Heart right ventricle (tissue), 16 donors: ENCODE data around the gene DARS2. TPM values are rescaled to one million over a fixed set of nuclear protein-coding genes. Genes with fewer than 3 reads are reported as not detected.
A peak's percentile ranks its signal among the peaks of the same experiment; 100 is the strongest.

ENCODE experiments used
- ATAC-seq, 8 donors: fragments of 200-7000 bp; cut with Tn5 transposase; one replicate each; pipeline ENCODE4 v1.9.1; 2020; ENCODE audit warnings: mild to moderate bottlenecking in 8 of 8, moderate library complexity in 8 of 8, moderate number of reproducible peaks in 1 of 8
- DNase-seq, 2 donors: peaks; one replicate each; pipeline ENCODE4 v3.0.0-alpha.2; 2020
- H3K27ac ChIP-seq, 10 donors: fragments of 200-600 bp; sonication (generic) in 2 of 10; one replicate each; pipeline versions ENCODE4 v1.5.0 to v1.8.0; 2020 to 2022; ENCODE audit warnings: mild to moderate bottlenecking in 3 of 10
- H3K27me3 ChIP-seq, 7 donors: fragments of 200-600 bp; one replicate each; pipeline ENCODE4 v1.8.0; 2021 to 2022; ENCODE audit warnings: mild to moderate bottlenecking in 2 of 7
- H3K36me3 ChIP-seq, 9 donors: fragments of 200-600 bp; sonication (generic) in 1 of 9; one replicate each; pipeline versions ENCODE4 v1.5.0 to v1.8.0; 2020 to 2022; ENCODE audit warnings: mild to moderate bottlenecking in 2 of 9
- H3K4me1 ChIP-seq, 9 donors: fragments of 200-600 bp; sonication (generic) in 1 of 9; one replicate each; pipeline versions ENCODE4 v1.5.0 to v1.8.0; 2020 to 2022; ENCODE audit warnings: mild to moderate bottlenecking in 4 of 9
- H3K4me3 ChIP-seq, 10 donors: fragments of 200-600 bp; sonication (generic) in 2 of 10; one replicate each; pipeline versions ENCODE4 v1.5.0 to v1.8.0; 2020 to 2022; ENCODE audit warnings: mild to moderate bottlenecking in 7 of 10, moderate library complexity in 2 of 10
- H3K9me3 ChIP-seq, 11 donors: fragments of 200-600 bp in 10 of 11; sonication (generic) in 2 of 11; one replicate each; pipeline versions ENCODE4 v1.5.0 to v1.8.0; 2013 to 2022; ENCODE audit warnings: mild to moderate bottlenecking in 2 of 11, control low read depth in 1 of 11, moderate library complexity in 1 of 11
- CTCF ChIP-seq, 9 donors: fragments of 200-600 bp; sonication (generic) in 2 of 9; IDR thresholded peaks; one replicate each; pipeline versions ENCODE4 v1.5.0 to v1.8.0; 2021 to 2022; ENCODE audit warnings: antibody characterized with exemption in 9 of 9, mild to moderate bottlenecking in 5 of 9, moderate library complexity in 1 of 9
- WGBS, 2 donors: extraction: QIAGEN DNeasy Blood & Tissue Kit; methylation state at CpG; one replicate each; pipeline ENCODE4 v1.1.7; 2013; ENCODE audit warnings: inconsistent platforms in 1 of 2; 5-methylcytosine and 5-hydroxymethylcytosine counted together
- intact Hi-C, 10 donors: fragments of 100-400 bp; cut with DNase I; formaldehyde crosslinking; loops; one replicate each; pipeline versions ENCODE4 v1.11.1 to v1.14.2; 2022
- polyA plus RNA-seq, 2 donors: library from polyadenylated mRNA; stranded (reverse); fragments of 200-250 nt; gene quantifications; one replicate each; pipeline ENCODE4 v1.2.3, GENCODE V29; 2013
- total RNA-seq, 10 donors: library from RNA; stranded (reverse); fragmentation: NEBNext Ultra II Directional in 3 of 10; extraction: Animal tissue kit (Norgen Biotek cat#: 25700) in 3 of 10; gene quantifications; one replicate each; pipeline versions ENCODE4 v1.2.1 to v1.2.4, GENCODE V29; 2021 to 2023
- donor health status: Arrhythmogenic right ventricular cardiomyopathy.
- donor health status: ischemic (EF 13 %, LVEDD 7.1; RV severe dilation, severe dysfunction).
- donor health status: healthy with polysubstance abuse.
- donor health status: DM: no; HTN: yes; CAD: no.
- donor health status: DM: no; HTN: no; CAD: no.
- donor health status: ischemic (EF 25% LVEDD 6.9; RV normal size, moderate dysfunction).
- donor health status: ischemic (EF 25% LVEDD 5.7; RV mildly dilated, moderate dysfunction).
- donor health status: healthy.
- donor health status: DM: yes; HTN: yes; CAD: no.
- donor health status: Ischemic cardiomyopathy.
- donor health status: ischemic (EF 35%, LVEDD 5.7; RV mildly dilated, moderate dysfunction).
- donor health status: nonischemic (EF 11% LVEDD 7.7; RV severe dilation, severe dysfunction).
- donor health status: DM: yes; HTN: yes; CAD: no.
- donor health status: PGD.
- donor health status: ischemic (EF 29% LVEDD 5.4; RV normal size, mild dysfunction).
- donor health status: nonischemic (EF 23%, LVEDD 6.1; RV moderate dilation, normal function).

DARS2 gene
- total and polyA plus RNA-seq, 12 donors, result 5.0 to 22.8 (median 15.8) TPM

- intact Hi-C loops, result loop anchor here in 4 of 10 donors (2.0 to 10.0 kb wide), 5 partner anchors 41 to 287 kb away; partner anchors contain the start of genes RC3H1 (in 3 of the 4), CENPL (in 1 of the 4), DARS2 (in 1 of the 4) and RABGAP1L (in 1 of the 4)
- peak; percentile 95 to 97 (median 96) for ATAC-seq
- WGBS, 2 donors, result 0 to 1% methylated on average over 29 to 30 of the region's 30 CpGs
- no peak for TF ChIP-seq CTCF (IDR thresholded peaks at IDR 0.05)
- H3K36me3 ChIP-seq, result peaks cover 0 to 66% (median 38%) of the 10 kb centered on the region in 9 donors
- H3K9me3 ChIP-seq, result no peaks in the 10 kb centered on the region
- peak within 1 kb of the TSS; percentile 61 to 94 (median 87) for H3K4me3 ChIP-seq
- peak; percentile 98 to 100 for DNase-seq
- peak within 1 kb of the TSS; percentile 94 to 99 (median 98) for H3K27ac ChIP-seq
- H3K4me1 ChIP-seq, result peaks cover 4 to 67% (median 58%) of the 10 kb centered on the region in 9 donors
- no peaks in the 10 kb centered on the region for H3K27me3 ChIP-seq
Measured at GRCh38 chr1:173867753-173868265, 43.3 kb downstream of the DARS2 start, which contains the start of gene GAS5. TSS of gene GAS5 (minus strand) at chr1:173867989.

- WGBS, 2 donors, result 0 to 1% methylated on average over 41 to 53 of the region's 53 CpGs
- intact Hi-C loops, result loop anchor here in 3 of 10 donors (2.0 to 10.0 kb wide), 4 partner anchors 41 to 286 kb away; partner anchors contain the start of genes RC3H1 (in 3 of the 3) and RABGAP1L (in 1 of the 3)
- Histone ChIP-seq H3K9me3 (no peaks in the 10 kb centered on the region), H3K4me3 (peak within 1 kb of the TSS; percentile 61 to 94 (median 87)), H3K27me3 (no peaks in the 10 kb centered on the region), H3K4me1 (peaks cover 4 to 67% (median 58%) of the 10 kb centered on the region in 9 donors), H3K36me3 (peaks cover 0 to 66% (median 32%) of the 10 kb centered on the region in 9 donors), H3K27ac (peak within 1 kb of the TSS; percentile 94 to 99 (median 98))
- peak; percentile 86 to 89 for DNase-seq
- peak; percentile 58 to 86 (median 72) for ATAC-seq
- no peak for TF ChIP-seq CTCF (IDR thresholded peaks at IDR 0.05)
Measured at GRCh38 chr1:173868266-173869020, 44.0 kb downstream of the DARS2 start, which contains the start of gene ZBTB37. TSS of gene ZBTB37 (plus strand) at chr1:173868380. CDS start at chr1:173870226, 1,846 bp downstream.

GRCh38 chr1:173869021-173869359 is 44.5 kb downstream of the DARS2 start:
- WGBS, 2 donors, result 4 to 6% methylated on average over 5 of the region's 5 CpGs
- no peak for TF ChIP-seq CTCF (IDR thresholded peaks at IDR 0.05)
- no peaks in the 10 kb centered on the region for H3K27me3 ChIP-seq
- H3K4me3 ChIP-seq, result peak overlapping the region; percentile 61 to 94 (median 87)
- H3K9me3 ChIP-seq, result no peaks in the 10 kb centered on the region
- intact Hi-C loops, result loop anchor here in 3 of 10 donors (2.0 to 10.0 kb wide), 4 partner anchors 42 to 286 kb away; partner anchors contain the start of genes RC3H1 (in 3 of the 3) and RABGAP1L (in 1 of the 3)
- DNase-seq, result no peak
- H3K36me3 ChIP-seq, result peaks cover 0 to 66% (median 26%) of the 10 kb centered on the region in 9 donors
- ATAC-seq, result no peak
- peak overlapping the region; percentile 94 to 99 (median 98) for H3K27ac ChIP-seq
- peaks cover 4 to 65% (median 58%) of the 10 kb centered on the region in 9 donors for H3K4me1 ChIP-seq
